ENCODE results near the gene CES2.

GRCh38 chr16:66931665-66932064, 3.7 kb upstream of the CES2 start:
- TF ChIP-seq CTCF (conservative IDR thresholded peaks at IDR 0.05; ENCODE audit: low read depth, low read length) (no peak), EZH2 (IDR thresholded peaks at IDR 0.05; ENCODE audit: borderline replicate concordance, low read depth, low read length, poor library complexity, severe bottlenecking) (no peak)

All from A673 (cell line).